Stimulated activated CD8-positive, alpha-beta memory T cell treated with anti-CD3 and anti-CD28 coated beads, Interleukin-4, amount 100 ng/mL, for 1 hour (primary cell): ENCODE measurements around the gene CCNI.
"Not testable (repeated sequence)": the region's sequence is repeated elsewhere in the genome, so short reads cannot be mapped to it uniquely, and the experiment has no call there.

ENCODE experiments used
- DNase-seq, 2 donors: peaks; one replicate each; pipeline ENCODE4 v3.0.0-alpha.2; 2020; ENCODE audit warnings: low read depth in 2 of 2, low spot score in 1 of 2

The CCNI gene

DNA sequence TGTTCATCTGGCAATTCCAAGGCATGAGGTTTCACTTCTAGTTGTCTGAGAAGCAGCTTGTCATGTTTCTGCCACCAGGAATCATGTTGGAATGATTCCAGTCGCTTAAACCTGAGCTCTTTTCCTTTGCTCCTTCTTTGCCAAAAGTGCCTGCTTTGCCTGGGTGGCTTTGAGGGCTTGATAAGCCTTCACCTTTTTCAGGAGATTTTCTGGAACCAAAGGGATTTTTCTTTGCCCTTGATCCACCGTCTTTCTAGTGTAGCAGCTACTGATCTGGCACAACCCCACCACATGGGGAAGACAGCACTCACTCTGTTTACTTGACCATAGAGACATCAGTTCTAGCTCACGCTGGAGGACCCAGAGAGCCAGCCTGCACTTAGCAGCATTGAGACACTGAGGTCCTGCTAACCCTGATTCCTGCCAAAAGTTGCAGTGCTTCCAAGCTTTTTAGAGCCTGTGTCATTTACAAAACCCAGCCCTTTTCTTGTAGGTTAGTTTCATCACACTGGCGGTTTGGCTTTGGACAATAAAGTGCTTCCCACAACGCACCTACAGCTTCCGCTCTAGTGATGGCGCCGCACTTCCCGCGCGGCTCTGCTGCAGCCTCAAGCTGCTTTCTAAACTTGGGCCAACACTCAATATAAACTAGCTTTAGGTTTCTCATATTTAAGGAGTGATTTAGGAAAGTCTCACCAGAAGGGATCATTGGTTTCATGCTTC lies 7.3 kb upstream of the CCNI start:
- no peak for DNase-seq

DNA sequence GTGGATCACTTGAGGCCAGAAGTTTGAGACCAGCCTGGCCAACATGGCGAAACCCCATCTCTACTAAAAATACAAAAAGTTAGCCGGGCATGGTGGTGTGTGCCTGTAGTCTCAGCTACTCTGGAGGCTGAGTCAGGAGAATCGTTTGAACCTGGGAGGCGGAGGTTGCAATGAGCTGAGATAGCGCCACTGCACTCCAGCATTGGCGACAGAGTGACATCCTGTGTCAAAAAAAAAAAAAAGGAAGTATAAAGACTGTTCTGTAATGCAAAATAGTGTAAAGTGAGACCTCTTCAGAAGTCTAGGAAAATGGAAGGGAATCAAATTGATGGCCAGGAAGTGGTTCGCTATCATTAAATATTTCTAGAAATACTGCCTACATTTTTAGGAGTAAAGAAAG lies 5.0 kb upstream of the CCNI start:
- not testable (repeated sequence) for DNase-seq

DNA sequence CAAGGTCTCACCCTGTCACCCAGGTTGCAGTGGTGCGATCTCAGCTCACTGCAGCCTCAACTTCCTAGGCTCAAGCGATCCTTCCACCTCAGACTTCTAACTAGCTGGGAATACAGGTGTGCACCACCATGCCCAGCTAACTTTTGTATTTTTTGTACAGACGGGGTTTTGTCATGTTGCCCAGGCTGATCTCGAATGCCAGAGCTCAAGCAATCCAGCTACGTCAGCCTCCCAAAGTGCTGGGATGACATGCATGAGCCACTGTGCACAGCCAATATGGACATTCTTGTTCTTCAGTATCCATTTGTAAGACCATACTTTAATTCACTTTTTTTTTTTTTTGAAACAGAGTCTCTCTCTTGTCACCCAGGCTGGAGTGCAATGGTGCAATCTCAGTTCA lies 3.5 kb upstream of the CCNI start:
- DNase-seq, result no peak

DNA sequence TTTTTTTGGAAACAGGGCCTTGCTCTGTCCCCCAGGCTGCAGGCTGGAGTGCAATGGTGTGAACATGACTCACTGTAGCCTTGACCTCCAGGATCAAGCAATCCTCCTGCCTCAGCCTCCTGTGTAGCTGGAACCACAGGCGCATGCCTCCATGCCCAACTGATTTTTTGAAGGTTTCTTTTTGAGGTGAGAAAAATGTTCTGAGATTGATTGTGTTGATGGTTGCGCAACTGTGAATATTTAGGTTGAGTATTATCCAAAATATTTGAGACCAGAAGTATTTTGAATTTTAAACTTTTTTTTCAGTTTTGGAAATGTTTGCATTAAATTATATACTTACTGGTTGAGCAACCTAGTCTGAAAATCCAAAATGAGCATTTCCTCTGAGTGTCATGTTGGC lies 2.6 kb upstream of the CCNI start:
- no peak for DNase-seq

DNA sequence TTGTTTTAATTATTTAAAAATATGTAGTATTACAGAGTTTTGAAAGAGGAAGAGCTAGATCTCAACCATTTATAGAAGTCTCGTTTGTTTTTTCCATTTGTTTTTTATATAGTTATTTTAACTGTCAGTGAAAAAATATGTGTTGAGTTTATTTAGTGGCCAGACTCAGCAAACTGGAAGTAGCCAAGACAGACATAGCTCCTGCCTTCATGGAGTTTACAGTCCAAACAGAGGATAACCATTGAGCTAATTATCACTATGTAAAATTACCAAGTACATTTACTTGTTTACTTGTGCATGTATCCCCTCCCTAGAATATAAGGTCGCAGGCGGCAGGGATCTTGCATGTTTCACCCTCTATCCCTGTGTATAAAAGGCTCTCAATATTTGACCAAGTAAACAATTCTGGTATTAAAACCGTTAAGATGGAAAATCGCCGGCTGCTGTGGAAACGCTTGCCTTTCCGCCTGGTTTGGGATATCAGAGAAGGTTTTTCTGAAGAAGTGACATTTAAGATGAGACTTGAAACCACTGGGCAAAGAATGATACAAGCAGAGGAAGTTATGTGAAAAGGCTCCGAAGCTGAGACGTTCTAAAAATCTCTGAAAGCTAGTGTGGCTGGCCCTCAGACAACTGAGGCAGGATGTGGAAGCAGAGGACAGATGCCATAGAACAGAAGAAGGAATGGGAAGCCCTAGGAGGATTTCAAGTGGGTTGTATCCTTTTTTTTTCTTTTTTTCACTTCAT lies 1.3 kb upstream of the CCNI start:
- DNase-seq, result no peak

DNA sequence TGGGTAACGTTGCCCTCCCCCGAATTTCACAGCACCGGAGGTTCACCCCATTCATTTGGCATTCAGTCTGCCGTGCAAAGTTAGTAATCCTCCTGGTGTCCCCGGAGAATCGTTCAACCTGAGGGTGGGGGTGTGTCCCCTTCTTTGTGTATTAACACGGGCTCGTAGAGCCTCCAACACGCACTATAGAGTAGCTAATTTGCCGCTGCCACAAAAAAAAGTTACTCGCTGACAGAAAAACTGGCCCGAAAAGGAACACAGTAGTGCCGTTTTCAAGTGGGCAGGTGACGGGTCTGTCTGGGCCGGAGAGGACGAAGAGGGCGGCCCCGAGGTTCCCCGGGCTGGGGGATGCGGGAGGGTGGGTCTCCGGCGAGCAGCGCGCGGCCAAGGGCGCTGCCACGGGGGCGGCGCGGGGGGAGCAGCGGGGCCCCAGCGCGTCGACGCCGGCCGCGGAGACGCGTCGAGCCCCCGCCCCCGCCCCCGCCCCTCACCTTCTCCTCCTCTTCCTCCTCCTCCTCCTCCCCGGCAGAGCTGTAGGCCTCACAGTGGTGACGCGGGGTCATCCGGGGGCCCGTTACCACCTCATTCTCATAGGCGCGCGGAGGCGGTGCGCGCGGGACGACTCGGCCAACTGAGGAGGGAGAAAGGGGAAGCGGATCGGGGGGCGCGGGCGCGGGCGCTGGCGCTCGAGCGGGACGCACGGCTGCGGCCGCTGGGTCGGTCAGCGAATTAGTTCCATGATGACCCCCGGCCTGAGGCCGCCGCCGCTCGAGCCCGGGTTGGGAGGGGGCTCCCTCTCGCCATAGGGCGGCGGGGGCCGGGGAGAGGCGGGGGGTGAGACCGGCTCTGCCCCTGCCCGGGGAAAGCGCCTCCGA lies 571 bp downstream of the CCNI start:
- peak in 1 of 2 donors; percentile 52 for DNase-seq

DNA sequence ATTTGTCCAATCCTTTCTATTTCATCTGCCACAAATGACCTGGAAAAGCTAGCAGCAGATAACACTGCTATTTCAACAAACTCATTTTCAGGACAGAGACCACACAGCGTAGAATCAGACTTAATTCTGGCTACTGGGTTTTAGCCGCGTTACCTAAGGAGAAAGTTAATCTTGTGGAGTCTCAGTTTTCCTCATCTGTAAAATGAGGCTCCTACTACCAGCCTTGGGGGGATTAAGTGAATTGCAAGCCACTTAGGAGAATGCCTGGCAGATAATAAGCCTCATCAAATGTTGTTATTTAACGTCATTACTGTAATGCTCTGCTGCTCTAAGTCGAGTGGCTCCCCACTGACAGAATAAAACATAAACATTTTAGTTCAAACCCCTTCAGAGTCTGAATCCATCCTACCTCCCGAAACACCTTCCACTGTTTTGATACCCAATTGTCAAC lies 1.4 kb downstream of the CCNI start:
- no peak for DNase-seq

DNA sequence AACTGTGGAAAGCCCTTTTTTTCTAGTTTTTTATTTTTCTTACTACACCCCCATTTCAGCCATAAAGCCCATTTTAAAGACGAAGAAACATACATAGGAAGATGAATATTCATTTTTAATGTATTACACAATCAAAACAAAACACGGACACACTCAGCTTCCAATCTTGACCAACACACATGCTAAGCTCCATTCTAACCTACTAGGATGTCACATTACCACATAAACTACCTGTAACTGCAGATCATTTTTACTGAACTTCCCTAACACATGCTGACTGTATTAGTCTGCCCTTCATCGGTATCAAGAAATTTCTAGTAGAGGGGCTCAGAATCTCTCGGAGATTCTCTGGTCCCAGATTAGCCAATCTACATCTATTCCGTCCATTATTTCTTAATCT lies 1.8 kb downstream of the CCNI start:
- no peak for DNase-seq

DNA sequence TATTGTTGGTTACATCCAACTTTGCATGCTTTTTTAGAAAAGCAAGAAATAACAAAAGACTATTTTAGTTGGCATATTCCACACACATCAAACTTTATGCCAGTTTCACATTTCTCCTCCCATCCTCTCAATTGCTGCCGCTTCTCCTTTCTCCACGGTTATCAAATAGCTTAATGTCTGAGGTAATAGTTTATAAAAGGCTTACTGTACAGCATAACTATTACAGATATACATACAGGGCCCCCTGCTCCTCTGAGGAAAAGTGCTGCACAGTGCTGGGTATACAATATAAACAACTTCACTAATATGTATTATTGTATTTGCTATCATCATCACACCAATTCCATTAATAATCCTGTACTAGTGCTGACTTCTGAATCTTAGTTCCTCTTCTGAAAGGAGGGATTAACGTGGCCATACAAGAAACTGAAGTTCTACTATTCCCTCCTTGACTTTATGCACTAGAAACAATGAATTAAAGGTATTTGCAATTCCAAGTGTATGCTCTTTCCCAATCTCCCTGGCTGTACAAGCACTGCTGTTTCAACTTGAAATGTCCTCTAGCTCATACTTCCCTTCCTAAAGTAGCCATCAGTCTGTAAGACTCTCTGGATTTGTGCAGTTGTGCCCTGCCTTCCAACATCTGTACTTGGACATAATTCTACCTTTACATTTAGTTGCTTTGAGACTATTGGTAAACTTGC lies 2.5 kb downstream of the CCNI start:
- no peak for DNase-seq

DNA sequence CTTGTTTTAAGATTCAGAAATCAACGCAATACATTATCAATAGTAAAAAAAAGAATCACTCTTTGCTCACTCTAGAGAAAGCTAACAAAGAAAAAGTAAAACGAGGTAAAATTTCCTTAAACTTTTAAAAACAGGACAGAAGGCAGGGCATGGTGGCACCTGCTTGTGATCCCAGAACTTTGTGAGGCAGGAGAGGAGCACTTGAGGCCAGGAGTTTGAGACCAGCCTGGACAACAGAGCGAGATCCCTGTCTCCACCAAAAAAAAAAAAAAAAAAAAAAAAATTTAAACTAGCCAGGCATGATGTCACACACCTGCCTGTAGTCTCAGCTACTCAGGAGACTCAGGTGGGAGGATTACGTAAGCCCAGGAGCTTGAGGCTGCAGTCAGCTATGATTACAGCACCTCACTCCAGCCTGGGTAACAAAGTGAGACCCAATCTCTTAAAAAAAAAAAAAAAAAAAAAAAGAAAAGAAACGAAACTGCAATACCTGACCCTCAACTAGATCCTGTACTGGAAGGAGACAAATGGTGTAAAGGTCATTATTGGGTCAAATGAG lies 3.5 kb downstream of the CCNI start:
- no peak for DNase-seq

DNA sequence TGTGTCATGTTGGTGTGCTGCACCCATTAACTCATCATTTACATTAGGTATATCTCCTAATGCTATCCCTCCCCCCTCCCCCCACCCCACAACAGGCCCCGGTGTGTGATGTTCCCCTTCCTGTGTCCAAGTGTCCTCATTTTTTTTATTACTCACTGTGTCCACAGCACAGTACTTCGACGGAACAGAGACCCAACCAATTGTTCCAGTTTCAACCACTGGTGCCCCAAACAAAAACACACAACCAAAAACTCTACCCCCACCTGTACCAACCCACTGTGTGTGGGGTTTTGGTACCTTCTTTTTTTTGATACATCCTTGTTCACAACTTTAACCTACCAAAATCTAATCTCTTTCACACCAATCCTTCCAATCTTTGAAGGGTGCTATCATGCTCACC lies 6.3 kb downstream of the CCNI start:
- not testable (repeated sequence) for DNase-seq

DNA sequence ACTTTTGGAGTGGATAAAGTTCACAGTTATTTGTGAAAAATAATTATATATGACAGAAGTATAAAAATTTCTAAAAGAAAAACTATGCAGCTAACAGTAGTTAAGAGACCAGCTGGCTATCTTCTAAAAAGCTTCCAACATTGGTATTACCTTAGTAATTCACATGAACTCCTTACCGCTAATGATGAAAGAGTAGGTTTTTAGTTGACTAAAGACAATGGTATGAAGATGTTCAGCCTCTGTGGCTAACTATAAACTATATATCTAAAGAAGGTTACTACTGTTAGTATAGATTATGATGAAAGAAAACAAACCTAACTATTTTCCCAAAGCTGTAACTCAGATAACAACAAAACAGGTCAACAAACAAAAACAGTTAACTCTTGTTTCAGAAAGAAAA lies 10.4 kb downstream of the CCNI start:
- no peak for DNase-seq

DNA sequence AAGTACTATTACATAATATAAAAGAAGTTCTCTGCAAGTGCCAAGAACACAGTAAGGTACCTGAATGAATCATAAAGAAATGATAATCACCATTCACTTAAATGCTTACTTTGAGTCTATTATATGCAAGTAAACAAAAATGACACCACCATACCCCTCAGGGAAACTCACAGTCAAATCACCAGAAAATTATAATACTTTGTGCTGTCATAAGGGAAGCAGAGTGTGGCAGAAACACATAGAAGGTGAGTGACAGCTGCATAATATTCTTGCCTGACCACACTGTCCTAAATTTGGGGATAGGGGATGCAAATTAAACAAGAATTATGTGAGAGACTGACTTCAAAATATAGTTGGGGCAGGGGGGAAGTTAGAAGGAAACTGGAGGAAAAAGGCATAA lies 12.9 kb downstream of the CCNI start:
- no peak for DNase-seq

DNA sequence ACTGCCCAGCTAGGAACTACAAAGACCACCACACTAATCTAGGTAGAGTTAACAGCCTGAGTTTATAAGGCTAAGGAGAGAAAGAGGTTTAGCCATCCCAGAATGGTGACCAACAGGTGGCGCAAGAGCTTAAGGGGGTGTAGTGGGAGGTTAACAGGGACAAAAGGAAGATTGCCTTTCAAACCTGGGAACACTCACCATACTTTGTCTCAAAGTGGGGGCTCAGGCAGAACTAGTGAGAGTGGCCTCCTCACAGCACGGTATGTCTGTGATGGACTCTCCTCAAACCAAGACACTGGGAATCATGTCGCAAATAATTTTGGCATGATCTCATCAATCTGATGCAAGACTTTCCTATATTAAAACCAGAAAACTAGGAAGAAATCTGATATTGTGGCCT lies 23.4 kb downstream of the CCNI start:
- DNase-seq, result peak in 1 of 2 donors; percentile 39

DNA sequence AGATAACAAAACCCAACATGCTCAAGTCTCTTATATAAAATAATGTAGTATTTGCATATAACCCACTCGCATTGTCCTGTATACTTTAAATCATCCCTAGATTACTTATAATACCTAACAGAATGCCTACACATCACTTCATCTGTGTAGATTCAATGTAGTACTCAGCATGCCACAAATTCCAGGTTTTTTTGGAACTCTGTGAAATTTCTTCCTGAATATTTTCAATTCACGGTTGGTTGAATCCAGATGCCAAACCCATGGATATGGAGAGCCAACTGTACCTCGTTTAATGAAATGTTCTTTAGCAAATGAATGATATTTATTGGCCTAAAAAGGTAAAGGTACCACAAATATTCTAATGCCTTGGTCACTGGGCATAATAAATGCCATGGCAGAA lies 24.8 kb downstream of the CCNI start:
- no peak for DNase-seq

DNA sequence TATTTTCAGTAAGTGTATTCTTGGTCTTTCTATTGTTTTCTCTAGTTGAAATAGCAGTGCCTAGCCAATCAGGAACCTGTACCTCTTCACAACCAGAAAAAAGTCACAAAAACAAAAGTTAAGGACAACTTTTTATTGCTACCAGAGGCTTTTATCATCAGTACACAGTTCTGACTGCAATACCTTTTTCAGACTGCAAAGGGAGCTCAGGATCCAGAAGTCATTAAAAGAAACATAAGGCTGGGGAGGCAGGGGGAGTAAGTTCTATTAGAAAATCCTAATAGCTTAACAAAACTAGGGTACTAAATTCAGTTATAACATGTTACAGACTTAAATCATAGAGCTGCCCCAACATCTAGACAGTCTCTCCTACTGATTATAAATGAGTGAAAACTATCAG lies 28.8 kb downstream of the CCNI start:
- no peak for DNase-seq

DNA sequence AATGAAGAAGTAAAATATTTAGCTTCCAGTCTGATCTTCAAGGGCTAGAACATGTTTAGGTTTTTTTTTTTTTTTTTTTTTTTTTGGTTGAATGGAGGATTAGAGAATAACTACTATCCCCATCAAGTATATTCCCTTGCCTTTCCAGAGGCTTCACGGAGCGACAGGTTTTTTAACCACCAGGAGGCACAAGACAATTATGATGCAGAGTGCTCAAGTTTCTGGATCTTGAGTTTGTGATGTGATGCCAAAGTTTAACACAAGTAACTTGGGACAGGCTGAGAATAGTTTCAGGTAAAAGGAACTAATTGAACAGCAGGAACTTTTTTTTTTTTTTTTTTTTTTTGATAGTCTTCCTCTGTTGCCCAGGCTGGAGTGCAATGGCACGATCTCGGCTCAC lies 30.3 kb downstream of the CCNI start:
- no peak for DNase-seq

DNA sequence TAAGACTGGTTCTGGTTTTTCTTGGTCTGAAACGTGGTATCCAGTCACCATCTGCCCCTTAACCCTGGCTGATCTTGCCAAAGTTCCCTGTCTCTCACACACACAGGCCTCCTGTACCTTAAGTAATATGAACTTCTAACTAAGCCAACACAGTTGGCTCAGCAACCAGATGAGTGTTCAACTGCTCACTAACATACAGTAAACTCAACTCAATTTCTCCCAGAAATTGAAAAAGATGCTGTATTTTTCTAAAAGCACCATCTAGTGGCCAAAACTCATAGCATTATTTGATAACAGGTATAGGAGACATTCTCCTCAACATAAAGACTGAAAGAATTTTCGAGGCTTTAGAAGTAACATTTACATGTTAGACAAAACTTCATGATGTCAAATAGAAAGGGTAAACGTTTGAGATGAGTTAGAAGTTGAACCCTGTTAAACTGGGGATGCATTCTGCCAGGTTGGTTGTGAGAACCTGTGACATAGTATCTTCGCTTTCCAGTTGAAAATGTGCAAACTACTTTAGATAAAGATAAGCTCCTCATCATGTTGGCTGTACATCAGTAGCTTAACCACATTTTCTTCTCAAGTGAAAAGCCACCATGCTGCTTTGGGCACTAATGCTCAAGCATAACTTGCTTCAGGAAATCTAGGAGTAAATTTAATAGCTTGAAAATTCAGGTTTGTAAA lies 31.2 kb downstream of the CCNI start:
- no peak for DNase-seq

DNA sequence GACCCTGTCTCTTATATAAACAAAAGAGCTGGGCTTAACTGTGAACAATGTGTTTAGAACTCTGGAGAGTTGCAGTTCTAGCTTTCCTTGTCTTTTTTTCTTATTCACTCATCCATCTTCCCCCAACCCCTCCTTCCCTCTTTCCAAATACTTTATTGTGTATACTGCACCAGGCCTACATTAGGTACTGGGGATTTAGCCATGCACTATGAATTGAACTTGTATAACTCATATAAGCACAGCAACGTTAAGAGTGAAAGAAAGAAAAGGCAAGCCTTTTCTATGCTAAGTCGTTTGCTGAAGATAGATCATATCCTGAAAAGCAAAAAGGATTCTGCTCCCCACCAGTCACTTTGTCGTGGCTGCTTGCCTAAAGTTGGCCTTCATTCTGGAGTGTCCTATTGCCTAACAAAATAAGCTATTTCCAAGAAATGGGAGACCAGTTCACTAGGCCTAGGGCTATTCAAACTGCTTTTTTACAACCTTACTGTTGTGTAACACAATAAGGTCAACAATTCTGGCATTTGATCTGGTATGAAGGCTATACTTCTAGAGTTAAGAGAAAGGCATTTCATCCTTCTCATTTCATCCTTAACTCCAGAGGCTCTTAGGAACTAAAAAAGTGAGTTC lies 32.2 kb downstream of the CCNI start:
- DNase-seq, result no peak
